H9 (cell line): ENCODE measurements around the gene IRX4. TPM values are rescaled to one million over a fixed set of nuclear protein-coding genes. Genes with fewer than 3 reads are reported as not detected.

Source experiments
- DNase-seq: peaks from one replicate; pipeline ENCODE4 v3.0.0-alpha.2; 2017
- H2AFZ ChIP-seq: one replicate; pipeline ENCODE4 v1.6.1; 2013; ENCODE audit warnings: mild to moderate bottlenecking, low read length, control low read depth, moderate library complexity
- H2AK5ac ChIP-seq: 2 replicates; pipeline ENCODE4 v1.6.1; 2013; ENCODE audit warnings: low read length, control low read depth, mixed read lengths; ENCODE audit not compliant: insufficient read length
- H2BK120ac ChIP-seq: one replicate; pipeline ENCODE4 v1.6.1; 2013; ENCODE audit warnings: low read depth, mild to moderate bottlenecking, low read length, control low read depth, inconsistent platforms; ENCODE audit not compliant: poor library complexity, severe bottlenecking
- H2BK12ac ChIP-seq: 2 replicates; pipeline ENCODE4 v1.6.1; 2013; ENCODE audit warnings: low read length, control low read depth, mixed read lengths, low read depth; ENCODE audit not compliant: insufficient read length
- H2BK15ac ChIP-seq: 2 replicates; pipeline ENCODE4 v1.6.1; 2013; ENCODE audit warnings: low read depth, low read length, control low read depth
- H2BK20ac ChIP-seq: one replicate; pipeline ENCODE4 v1.6.1; 2013; ENCODE audit warnings: low read depth, mild to moderate bottlenecking, low read length, control low read depth, inconsistent platforms; ENCODE audit not compliant: poor library complexity, severe bottlenecking
- H2BK5ac ChIP-seq: 2 replicates; pipeline ENCODE4 v1.6.1; 2013; ENCODE audit warnings: low read length, control low read depth, mixed read lengths; ENCODE audit not compliant: insufficient read length
- H3K14ac ChIP-seq: 2 replicates; pipeline ENCODE4 v1.6.1; 2013; ENCODE audit warnings: low read length, control low read depth; ENCODE audit not compliant: insufficient read depth
- H3K18ac ChIP-seq: 2 replicates; pipeline ENCODE4 v1.6.1; 2013; ENCODE audit warnings: low read depth, mild to moderate bottlenecking, mixed read lengths, low read length, control low read depth; ENCODE audit not compliant: insufficient read length
- H3K23ac ChIP-seq: 2 replicates; pipeline ENCODE4 v1.6.1; 2013; ENCODE audit warnings: low read length, control low read depth, mixed read lengths, low read depth; ENCODE audit not compliant: insufficient read length
- H3K23me2 ChIP-seq: 2 replicates; pipeline ENCODE4 v1.6.1; 2013; ENCODE audit warnings: low read depth, mild to moderate bottlenecking, mixed read lengths, low read length, control low read depth; ENCODE audit not compliant: insufficient read length, poor library complexity, severe bottlenecking
- H3K27ac ChIP-seq: 2 replicates; pipeline ENCODE4 v1.5.1; 2013; ENCODE audit warnings: low read length, control low read depth, mixed read lengths, low read depth; ENCODE audit not compliant: insufficient read length
- H3K27me3 ChIP-seq: 2 replicates; pipeline ENCODE4 v1.6.1; 2013; ENCODE audit warnings: low read length, control low read depth, inconsistent platforms; ENCODE audit not compliant: insufficient read depth
- H3K4ac ChIP-seq: 2 replicates; pipeline ENCODE4 v1.6.1; 2013; ENCODE audit warnings: low read depth, mild to moderate bottlenecking, control low read depth, inconsistent platforms, low read length, moderate library complexity
- H3K4me1 ChIP-seq: 2 replicates; pipeline ENCODE4 v1.6.1; 2013; ENCODE audit warnings: low read length, control low read depth, inconsistent platforms; ENCODE audit not compliant: insufficient read depth
- H3K4me2 ChIP-seq: 2 replicates; pipeline ENCODE4 v1.6.1; 2013; ENCODE audit warnings: low read length, control low read depth, mixed read lengths; ENCODE audit not compliant: insufficient read length, insufficient read depth
- H3K56ac ChIP-seq: 2 replicates; pipeline ENCODE4 v1.6.1; 2013; ENCODE audit warnings: low read depth, mild to moderate bottlenecking, mixed read lengths, low read length, control low read depth; ENCODE audit not compliant: insufficient read length
- H3K79me1 ChIP-seq: 2 replicates; pipeline ENCODE4 v1.6.1; 2013; ENCODE audit warnings: low read depth, mild to moderate bottlenecking, moderate library complexity, low read length, control low read depth, inconsistent platforms; ENCODE audit not compliant: insufficient read depth, poor library complexity, severe bottlenecking
- H3K79me2 ChIP-seq: 2 replicates; pipeline ENCODE4 v1.6.1; 2013; ENCODE audit warnings: low read length, control low read depth, inconsistent platforms; ENCODE audit not compliant: insufficient read depth
- H3K9ac ChIP-seq: 2 replicates; pipeline ENCODE4 v1.6.1; 2013; ENCODE audit warnings: low read length, control low read depth, mixed read lengths; ENCODE audit not compliant: insufficient read length; ENCODE audit errors: extremely low read depth
- H3K9me3 ChIP-seq: one replicate; pipeline ENCODE4 v1.6.1; 2013; ENCODE audit warnings: low read depth, low read length, inconsistent platforms; ENCODE audit not compliant: control insufficient read depth
- H3T11ph ChIP-seq: one replicate; pipeline ENCODE4 v1.6.1; 2013; ENCODE audit warnings: mild to moderate bottlenecking, low read length, control low read depth, inconsistent platforms
- H4K20me1 ChIP-seq: one replicate; pipeline ENCODE4 v1.6.1; 2013; ENCODE audit not compliant: control insufficient read depth, insufficient read length, insufficient read depth
- H4K5ac ChIP-seq: 2 replicates; pipeline ENCODE4 v1.6.1; 2013; ENCODE audit warnings: low read depth, mild to moderate bottlenecking, mixed read lengths, low read length, control low read depth; ENCODE audit not compliant: insufficient read length
- H4K8ac ChIP-seq: replicated peaks from 2 replicates; pipeline ENCODE4 v1.6.1; 2013; ENCODE audit warnings: low read length, control low read depth, mixed read lengths, low read depth; ENCODE audit not compliant: insufficient read length
- H4K91ac ChIP-seq: 2 replicates; pipeline ENCODE4 v1.6.1; 2013; ENCODE audit warnings: low read depth, mild to moderate bottlenecking, moderate library complexity, mixed read lengths, low read length, control low read depth; ENCODE audit not compliant: insufficient read length
- H3K27ac Mint-ChIP-seq, 3 experiments: 2 replicates in 2 of 3; 3 replicates in 1 of 3; pipeline ENCODE4 v1.8.0; 2020 to 2021; ENCODE audit warnings: mixed read lengths in 3 of 3, mild to moderate bottlenecking in 1 of 3, moderate library complexity in 1 of 3
- H3K27me3 Mint-ChIP-seq: 2 replicates; pipeline ENCODE4 v1.8.0; 2021; ENCODE audit warnings: low read depth, mild to moderate bottlenecking, moderate library complexity, mixed read lengths
- H3K36me3 Mint-ChIP-seq, 3 experiments: 2 replicates in 2 of 3; 3 replicates in 1 of 3; pipeline ENCODE4 v1.8.0; 2020 to 2021; ENCODE audit warnings: low read depth in 3 of 3, mixed read lengths in 3 of 3; ENCODE audit not compliant: insufficient read depth in 1 of 3
- H3K4me1 Mint-ChIP-seq, 2 experiments: 2 replicates each; pipeline ENCODE4 v1.8.0; 2020; ENCODE audit warnings: mixed read lengths in 2 of 2
- H3K4me3 Mint-ChIP-seq, 2 experiments: 2 replicates in 1 of 2; 3 replicates in 1 of 2; pipeline ENCODE4 v1.8.0; 2020 to 2021; ENCODE audit warnings: mild to moderate bottlenecking in 2 of 2, mixed read lengths in 2 of 2, moderate library complexity in 1 of 2
- H3K9me3 Mint-ChIP-seq, 2 experiments: 2 replicates in 1 of 2; 3 replicates in 1 of 2; pipeline ENCODE4 v1.8.0; 2020; ENCODE audit warnings: mild to moderate bottlenecking in 2 of 2, mixed read lengths in 2 of 2, moderate library complexity in 1 of 2
- CTCF ChIP-seq: fragments of 200-600 bp; sonication (generic); conservative IDR thresholded peaks from 3 replicates; pipeline ENCODE4 v1.8.0; 2021; ENCODE audit warnings: antibody characterized with exemption, mild to moderate bottlenecking
- WGBS: extraction: QIAGEN DNeasy Blood & Tissue Kit; methylation state at CpG from one replicate; pipeline ENCODE4 v1.1.7; 2013; ENCODE audit warnings: missing lambda C conversion rate, low lambda C conversion rate, mixed read lengths; ENCODE audit not compliant: insufficient read length; ENCODE audit errors: extremely low coverage; 5-methylcytosine and 5-hydroxymethylcytosine counted together
- total RNA-seq: library from RNA; stranded (reverse); gene quantifications from 2 replicates; pipeline ENCODE4 v1.2.1, GENCODE V29; 2021

The IRX4 gene
- total RNA-seq, 1 experiment from 2014 or later: 3.2 TPM

- Histone ChIP-seq H3K27ac (no peak overlapping the region), H2BK15ac (no peak overlapping the region), H3K14ac (no peak overlapping the region), H4K20me1 (no peaks in the 10 kb centered on the region), H4K91ac (no peak overlapping the region), H3K56ac (no peak overlapping the region), H3K18ac (no peak overlapping the region), H3K4ac (no peak overlapping the region), H3K79me2 (no peaks in the 10 kb centered on the region), H2AFZ (no peak overlapping the region), H3K4me2 (no peak overlapping the region), H3K9ac (no peak overlapping the region), H4K5ac (no peak overlapping the region), H3T11ph (no peak overlapping the region), H2BK120ac (no peak overlapping the region), H3K27me3 (no peaks in the 10 kb centered on the region), H3K23me2 (no peaks in the 10 kb centered on the region), H3K4me1 (no peaks in the 10 kb centered on the region), H2BK5ac (no peak overlapping the region), H3K23ac (no peak overlapping the region), H2BK20ac (no peak overlapping the region), H4K8ac (no peak overlapping the region), H3K9me3 (no peaks in the 10 kb centered on the region), H2BK12ac (no peak overlapping the region), H2AK5ac (no peak overlapping the region), H3K79me1 (no peaks in the 10 kb centered on the region)
- no CpG with 5 or more reads among the region's 13 CpGs for WGBS
- H3K27me3 Mint-ChIP-seq: peaks cover 22% of the 10 kb centered on the region
- peaks cover 27 to 52% of the 10 kb centered on the region in 2 experiments for H3K4me1 Mint-ChIP-seq
- no peaks in the 10 kb centered on the region for H3K36me3 Mint-ChIP-seq
- H3K4me3 Mint-ChIP-seq: no peak overlapping the region
- TF ChIP-seq CTCF: no peak
- H3K9me3 Mint-ChIP-seq: no peaks in the 10 kb centered on the region; a peak in 1 of 5 replicates
- DNase-seq: no peak
- no peak overlapping the region for H3K27ac Mint-ChIP-seq
These were observed 47.3 kb downstream of the IRX4 start for GRCh38 chr5:1835431-1835830.
